HG03060 (cell line): ENCODE results near the gene STARD3NL.
"Not testable (repeated sequence)": the region's sequence is repeated elsewhere in the genome, so short reads cannot be mapped to it uniquely, and the experiment has no call there.

Source experiments
- ATAC-seq: cut with Tn5 transposase; IDR thresholded peaks from one replicate; pipeline ENCODE4 v1.9.1; 2021; ENCODE audit warnings: low read depth, moderate number of reproducible peaks; ENCODE audit not compliant: unreplicated experiment

STARD3NL gene, protein sequence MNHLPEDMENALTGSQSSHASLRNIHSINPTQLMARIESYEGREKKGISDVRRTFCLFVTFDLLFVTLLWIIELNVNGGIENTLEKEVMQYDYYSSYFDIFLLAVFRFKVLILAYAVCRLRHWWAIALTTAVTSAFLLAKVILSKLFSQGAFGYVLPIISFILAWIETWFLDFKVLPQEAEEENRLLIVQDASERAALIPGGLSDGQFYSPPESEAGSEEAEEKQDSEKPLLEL

DNA sequence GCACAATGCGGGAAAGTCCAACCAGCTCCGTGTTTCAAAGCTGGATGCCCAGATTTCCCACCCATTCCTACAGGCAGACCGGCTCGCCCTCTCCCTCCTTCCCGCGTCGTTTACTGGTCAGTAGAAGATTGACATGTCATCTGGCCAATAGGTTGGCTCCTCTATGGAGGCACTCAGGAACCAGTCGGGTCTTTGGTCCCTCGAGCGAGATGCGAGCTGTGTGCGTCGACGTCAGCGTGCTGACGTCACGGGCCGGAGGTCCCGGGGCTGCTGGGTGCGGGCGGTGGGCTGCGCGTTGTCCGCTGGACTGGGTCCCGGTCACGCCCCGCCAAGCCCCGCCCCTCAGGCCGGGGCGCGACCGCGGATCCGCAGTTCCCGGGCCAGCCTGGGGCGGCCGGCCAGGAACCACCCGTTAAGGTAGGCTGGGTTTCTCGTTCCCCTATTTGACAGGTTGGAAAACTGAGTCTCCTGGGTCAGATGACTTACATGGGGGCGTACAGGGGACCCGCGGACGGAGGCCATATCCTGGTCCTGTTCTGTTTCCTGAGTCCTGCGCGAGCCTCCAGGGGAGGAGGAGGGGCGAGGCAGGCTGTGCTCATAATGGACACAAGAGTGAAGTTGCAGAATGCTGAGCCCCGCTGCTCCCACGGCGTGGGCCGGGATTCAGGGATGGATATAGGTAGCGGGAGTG lies at the start of gene STARD3NL:
Gene STARD3NL (plus strand): TSS at position 242 of the 691 bp plus-strand sequence. CDS start 29,260 bp downstream, outside the sequence.
- peak; percentile 93 for ATAC-seq

DNA sequence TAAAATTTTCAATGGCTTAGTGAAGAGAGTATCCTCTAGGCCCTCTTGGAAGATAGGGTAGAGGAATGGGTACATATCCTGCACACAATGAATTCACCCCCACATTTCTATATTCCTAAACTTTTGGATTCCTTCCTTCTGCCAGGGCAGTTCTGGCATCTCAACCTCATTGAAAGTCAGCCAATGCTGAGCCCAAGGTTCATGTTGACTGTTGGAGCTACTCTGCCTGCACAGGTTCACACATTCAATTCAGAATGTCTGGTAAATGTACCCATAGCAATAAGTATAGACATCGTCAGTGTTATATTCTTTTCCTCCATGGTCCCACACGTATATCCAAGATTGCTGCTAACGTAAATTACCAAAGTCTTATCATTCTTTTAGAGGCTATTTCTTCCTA lies 48.9 kb upstream of the STARD3NL start:
- no peak for ATAC-seq

DNA sequence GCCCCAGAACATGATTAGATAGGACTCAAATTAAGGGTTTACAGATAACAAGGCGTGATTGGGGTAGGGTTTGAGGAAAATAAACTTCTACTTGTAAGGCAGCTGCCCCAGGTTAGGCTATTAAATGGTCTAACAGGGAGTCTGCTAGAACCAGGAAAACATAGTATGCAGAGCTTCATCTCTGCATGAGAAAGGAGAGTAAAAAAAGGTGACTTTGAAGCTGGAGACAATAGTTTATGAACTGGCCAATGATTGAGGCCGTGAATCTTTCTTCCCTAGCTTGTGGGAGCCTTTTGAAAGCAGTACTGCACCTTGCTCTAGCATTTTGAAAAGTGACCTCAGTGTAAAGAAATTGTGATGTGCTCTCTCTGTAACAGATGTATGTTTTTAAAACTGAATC lies 48.5 kb upstream of the STARD3NL start:
- no peak for ATAC-seq

DNA sequence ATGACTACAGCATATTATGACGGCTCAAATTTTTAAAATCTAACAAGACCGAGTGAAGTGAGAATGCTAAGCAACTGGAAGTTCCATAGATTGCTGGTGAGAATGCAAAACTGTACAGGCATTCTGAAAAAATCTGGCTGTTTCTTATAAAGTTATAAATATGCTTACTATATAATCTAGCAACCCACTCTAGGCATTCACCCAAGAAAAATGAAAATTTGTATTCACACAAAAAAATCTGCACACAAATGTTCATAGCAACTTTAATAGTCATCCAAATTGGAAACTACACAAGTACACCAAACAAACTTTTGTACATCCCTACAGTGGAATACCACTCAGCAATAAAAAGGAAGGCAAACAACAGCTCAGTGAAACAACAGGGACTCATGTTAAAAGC lies 39.9 kb upstream of the STARD3NL start:
- no peak for ATAC-seq

DNA sequence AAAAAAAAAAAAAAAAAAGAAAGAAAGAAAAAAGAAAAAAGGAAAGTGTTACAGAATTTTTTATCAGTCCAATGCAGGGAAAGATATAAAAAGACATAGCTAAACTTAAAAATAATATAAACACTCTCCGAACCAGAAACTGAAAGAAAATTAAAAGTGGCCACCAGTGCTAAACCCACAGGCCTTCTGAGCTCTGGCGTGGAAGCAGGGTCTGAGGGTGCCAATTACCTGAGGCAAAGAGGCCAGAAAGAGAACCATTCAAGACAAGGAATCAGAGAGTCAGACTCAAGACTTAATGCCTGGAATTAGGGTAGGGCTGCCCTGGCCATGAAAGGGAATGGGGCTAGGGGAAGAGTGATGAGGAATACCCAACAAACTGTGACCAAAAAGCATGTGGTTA lies 36.9 kb upstream of the STARD3NL start:
- no peak for ATAC-seq

DNA sequence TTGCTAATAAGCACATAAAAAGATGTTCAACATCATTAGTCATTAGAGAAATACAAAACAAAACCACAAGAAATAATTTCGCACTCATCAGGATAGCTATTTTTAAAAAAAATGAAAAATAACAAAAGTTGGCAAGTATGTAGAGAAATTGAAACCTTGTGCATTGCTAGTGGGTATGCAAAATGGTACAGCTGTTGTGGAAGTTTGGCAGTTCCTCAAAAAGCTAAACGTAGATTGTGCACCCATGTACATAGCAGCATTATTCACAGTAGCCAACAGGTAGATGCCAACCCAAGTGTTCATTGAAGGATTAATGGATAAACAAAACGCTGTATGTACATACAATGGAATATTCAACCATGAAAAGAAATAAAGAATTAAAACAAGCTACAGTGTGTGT lies 35.3 kb upstream of the STARD3NL start:
- ATAC-seq: peak; percentile 75

DNA sequence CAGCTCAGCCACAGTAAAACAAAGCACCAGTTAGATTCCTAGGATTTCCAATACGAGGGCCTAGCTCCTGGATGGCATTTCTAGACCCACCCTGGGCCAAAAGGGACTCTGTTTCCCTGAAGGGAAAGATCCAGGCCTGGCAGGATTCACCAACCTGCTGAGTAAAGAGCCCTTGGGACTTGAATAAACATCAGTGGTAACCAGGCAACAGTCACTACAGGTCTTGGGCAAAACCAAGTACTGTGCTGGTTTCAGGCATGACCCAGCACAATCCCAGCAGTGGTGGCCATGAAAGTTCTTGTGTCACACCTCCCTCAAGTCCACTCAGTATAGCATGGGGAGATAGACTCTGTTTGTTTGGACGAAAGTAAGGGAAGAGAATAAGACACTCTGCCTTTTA lies 31.0 kb upstream of the STARD3NL start:
- no peak for ATAC-seq

DNA sequence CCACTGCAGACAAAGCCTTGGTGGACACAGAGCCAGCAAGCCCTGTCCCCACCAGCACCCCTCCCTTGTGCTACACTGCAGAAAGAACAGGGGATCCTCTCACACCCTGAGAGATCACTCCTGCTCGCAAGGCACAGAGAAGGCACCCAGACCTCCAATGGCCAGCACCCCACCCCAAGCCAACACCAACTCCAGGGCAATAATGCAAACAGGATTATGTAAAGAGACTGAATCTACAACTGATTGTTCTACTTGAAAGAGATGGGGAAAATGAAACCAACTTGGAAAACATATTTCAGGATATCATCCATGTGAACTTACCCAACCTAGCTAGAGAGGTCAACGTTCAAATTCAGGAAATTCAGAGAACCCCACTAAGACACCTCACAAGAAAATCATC lies 26.5 kb upstream of the STARD3NL start:
- no peak for ATAC-seq

DNA sequence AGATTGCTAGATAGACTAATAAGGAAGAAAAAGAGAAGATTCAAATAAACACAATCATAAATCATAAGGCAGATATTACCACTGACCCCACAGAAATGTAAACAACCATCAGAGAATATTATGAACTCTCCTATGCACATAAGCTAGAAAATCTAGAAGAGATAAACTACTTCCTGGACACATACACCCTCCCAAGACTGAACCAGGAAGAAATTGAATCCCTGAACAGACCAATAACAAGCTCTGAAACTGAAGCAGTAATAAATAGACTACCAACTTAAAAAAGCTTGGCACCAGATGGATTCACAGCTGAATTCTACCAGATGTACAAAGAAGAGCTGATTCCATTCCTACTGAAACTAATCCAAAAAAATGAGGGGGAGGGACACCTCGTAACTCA lies 24.5 kb upstream of the STARD3NL start:
- ATAC-seq: no peak

DNA sequence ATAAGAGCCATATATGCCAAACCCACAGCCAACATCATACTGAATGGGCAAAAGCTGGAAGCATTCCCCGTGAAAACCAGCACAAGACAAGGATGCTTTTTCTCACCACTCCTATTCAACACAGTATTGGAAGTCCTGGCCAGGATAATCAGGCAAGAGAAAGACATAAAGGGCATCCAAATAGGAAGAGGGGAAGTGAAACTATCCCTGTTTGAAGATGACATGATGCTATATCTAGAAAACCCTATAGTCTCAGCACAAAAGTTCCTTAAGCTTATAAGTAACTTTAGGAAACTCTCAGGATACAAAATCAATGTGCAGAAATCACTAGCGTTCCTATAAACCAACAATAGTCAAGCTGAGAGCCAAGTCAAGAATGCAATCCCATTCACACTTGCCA lies 23.8 kb upstream of the STARD3NL start:
- no peak for ATAC-seq

DNA sequence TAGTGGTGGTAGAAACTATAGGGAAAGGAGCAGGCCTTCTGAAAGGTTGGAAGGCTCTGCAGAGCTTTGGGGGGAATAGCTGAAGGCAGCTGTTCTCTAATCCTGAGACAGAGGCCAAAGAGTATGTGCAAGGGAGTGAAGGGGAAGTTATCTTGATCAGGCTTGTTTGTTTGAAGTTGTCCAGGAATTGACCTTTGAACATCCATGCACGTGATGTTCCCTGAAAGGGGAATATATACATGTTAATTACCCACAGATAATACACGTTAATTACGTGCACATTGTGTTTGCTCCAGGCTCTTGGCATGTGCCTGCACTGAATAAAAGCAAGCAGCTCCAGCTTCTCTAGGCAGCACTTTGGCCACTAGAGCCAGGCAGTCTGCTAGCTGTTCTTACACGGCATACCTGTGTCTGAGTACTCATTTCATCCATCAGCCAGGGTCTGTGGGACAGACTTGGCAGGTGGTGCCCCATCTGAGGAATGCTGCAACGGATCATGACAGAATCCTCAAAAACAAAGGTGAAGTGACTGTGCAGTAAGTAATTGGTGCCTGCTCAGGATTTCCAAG lies 18.0 kb upstream of the STARD3NL start:
- ATAC-seq: no peak

DNA sequence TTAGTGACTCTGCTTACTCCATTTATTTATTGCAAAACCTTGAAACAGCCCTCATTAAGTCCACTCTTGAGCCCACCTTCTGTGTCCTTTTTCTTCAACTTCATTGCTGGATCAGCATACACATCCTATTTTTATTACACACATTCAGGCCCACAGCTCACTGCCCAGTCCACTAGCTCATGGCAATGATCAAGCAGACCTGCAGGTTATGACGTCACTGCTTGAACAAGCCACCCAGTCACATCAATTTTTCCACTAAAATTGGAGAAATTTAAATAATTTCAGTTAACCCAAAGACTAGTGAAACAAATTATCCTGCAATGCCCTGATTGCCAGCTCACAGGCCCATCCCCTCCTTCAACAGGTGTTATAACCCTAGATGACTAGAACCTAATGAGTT lies 16.0 kb upstream of the STARD3NL start:
- no peak for ATAC-seq

DNA sequence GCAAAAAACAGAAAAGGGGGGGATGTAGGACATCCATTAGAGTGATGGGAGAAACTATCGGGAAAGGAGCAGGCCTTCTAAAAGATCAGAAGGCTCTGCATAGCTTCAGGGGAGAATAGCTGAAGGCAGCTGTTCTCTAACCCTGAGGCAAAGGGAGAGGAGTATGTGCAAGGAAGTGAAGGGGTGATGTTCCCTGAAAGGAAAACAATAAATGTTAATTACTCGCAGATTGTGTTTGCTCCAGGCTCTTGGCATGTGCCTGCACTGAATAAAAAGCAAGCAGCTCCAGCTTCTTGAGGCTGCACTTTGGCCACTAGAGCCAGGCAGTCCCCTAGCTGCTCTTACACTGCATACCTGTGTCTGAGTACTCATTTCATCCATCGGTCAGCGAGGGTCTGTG lies 14.4 kb upstream of the STARD3NL start:
- ATAC-seq: no peak

DNA sequence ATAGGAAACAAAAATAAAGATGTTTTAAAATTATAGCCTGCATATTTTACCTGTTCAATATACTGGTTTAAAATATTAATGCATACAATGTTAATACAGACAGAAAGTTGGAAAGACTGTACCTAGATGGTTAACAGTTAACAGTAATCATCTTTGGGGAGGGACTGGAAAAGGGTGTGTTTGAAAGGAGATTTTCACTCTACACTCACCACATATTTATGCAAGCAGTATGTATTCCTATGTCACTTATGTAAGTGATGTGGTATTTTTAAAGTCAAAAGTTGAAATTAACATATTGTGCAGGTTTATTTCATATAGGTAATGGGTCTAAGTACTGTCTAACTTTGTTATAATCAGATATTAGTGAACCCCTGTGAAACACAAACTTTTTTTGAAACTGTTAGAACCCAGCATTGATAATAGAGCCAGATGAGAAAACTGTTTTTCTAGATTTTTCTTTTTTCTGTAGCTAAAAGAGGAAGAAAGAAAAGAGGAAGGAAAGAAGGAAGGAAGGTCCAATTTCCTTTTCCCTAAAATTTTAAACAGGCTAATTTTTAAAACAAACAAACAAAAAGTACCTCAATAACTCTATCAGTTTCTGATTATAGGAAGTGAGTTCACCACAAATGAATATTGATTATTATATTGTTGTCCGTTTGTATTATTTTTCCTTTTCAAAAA lies 9.0 kb upstream of the STARD3NL start:
- no peak for ATAC-seq

DNA sequence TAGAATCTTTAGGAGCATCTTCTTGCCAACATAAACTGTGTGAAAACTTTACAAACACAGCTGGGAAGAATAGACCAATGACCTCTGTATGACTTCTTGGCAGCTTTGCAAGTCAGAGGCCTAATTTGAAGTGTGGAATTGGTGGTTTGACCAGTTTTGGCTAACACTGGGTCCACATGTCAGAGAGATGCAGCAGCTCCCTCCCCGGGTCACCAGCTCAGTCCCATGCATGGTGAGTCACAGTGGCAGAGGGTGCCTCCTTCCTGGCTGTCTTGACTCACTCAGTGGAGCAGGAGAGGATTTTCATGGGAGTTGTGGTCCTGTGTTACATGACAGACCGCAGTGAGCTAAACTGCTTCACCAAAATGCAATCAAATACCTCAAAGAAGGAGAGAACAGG lies 8.2 kb upstream of the STARD3NL start:
- ATAC-seq: peak; percentile 41

DNA sequence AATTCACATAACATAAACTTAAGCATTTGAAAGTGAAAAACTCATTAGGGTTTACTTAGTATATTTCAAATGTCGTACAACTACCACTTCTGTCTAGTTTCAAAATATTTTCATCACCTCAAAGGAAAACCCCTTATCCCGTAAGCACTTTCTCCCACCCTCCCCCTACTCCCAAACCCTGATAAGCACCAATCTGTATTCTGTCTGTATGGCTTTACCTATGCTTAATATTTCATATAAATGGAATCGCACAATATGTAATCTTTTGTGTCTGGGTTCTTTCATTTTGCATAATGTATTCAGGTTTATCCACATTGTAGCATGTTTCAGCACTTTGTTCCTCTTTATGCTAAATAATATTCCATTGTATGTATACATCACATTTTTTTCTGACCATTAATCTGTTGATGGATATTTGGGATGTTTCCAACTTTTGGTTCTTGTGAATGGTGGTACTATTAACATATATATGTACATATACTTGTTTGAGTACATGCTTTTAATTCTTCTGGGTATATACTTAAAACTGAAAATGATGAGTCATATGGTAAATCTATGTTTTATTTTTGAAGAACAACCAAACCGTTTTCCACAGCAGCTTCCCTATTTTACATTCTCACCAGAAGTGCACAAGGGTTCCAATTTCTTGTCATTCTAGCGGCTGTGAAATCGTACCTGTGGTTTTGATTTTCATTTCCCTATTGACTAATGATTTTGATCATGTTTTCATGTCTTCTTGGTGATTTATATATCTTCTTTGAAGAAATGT lies 6.2 kb upstream of the STARD3NL start:
- ATAC-seq: peak; percentile 60

DNA sequence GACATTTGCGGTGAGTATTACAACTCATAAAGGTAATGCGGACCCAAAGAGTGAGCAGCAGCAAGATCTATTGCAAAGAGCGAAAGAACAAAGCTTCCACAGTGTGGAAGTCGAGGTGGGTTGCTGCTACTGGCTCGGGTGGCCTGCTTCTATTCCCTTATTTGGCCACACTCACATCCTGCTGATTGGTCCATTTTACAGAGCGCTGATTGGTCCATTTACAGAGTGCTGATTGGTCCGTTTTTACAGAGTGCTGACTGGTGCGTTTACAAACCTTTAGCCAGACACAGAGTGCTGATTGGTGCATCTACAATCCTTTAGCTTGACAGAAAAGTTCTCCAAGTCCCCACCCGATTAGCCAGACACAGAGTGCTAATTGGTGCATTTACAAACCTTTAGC lies 2.5 kb upstream of the STARD3NL start:
- ATAC-seq: not testable (repeated sequence)

DNA sequence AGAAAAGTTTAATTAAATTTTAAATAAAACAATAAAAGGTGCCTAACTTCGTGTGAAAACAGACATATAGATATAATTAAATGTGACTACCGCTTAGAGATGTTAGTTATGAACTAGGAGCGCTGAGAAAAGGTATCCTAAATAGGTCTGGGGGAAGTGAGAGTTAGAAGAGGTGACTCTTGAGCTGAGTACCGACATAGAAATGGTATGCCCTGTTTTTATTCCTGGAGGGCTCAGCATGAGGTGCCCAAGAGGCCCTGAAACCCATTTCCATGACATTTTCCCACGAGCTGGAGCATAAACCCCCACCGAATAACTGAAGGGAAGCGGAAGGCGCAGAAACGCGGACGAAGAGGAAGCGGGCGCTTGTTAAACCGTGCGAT lies 433 bp upstream of the STARD3NL start:
- ATAC-seq: no peak

DNA sequence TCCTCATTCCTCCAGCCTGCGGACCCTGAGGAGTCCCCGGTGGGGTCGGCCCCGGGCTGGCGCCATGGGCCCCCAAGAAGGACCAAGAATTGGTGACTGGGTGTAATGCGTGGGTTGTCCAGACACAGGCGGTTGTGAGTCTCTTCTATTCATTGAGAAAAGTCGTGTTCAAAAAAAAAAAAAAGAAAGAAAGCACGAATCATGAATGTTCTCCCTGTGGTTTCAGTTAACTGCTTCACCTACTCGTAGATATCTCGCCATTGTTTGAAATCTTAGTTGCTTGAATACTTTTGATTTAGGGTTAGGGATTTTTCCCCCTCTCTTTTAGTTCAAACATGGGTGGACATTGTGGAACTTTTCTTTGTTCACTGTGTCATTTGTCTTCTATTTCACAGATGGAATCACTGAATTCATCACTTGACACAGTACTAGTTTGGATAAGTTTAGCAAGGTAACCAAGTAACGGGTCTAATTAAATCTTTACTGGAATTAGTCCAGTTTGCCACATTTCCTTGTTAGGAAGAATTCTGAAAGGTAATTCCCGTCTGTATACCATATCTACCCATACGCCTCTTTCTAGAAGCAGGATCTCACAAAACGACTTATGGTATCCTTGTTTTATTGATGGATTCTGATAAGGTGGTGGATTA lies 775 bp downstream of the STARD3NL start:
- ATAC-seq: peak; percentile 21

DNA sequence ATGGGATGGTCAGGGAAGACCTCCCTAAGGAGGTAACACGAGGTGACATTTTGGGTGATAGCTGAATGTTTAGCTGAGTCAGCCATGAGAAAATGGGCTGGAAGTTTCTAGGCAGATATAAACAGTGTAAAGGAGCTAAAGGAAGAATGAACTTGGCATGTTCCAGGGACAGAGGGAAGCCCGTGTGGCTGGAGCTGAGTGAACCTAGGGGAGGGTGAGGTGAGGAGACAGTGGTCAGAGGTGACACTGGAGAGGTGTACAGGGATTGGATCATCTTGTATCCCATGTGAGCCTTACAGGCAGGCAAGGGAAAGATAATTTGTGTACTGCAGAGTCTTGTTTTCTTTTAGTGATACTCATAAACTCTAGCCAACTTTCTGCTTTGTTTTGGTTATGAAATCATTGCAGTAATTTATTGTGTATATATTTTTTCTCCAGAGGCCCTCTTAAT lies 1.8 kb downstream of the STARD3NL start:
- ATAC-seq: no peak
